ENCODE results near the gene FAM20A.

FAM20A gene

DNA sequence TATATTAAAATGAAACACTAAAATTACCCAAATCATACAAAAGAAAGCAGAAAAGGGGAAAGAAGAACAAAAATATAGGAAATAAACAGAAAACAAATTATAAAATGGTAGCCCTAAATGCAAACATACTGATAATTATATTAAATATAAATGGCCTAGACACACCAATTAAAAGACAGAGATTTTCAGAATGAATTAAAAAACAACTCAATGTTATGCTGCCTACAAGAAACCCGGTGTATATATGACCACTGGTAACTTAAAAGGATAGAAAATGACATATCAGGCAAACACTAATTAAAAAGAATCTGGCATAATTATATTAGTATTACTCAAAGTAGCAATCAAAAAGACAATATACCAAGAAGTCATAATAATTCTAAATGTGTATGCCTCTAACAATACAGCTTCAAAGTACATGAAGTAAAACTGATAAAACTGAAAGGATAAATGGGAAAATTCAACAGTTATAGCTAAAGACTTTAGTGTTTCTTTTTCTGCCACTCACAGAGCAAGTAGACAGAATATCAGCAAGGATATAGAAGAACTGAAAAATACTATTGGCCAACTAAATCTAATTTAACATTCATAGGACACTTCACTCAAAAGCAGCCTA lies 7.5 kb upstream of the FAM20A start:
- no peak for DNase-seq

DNA sequence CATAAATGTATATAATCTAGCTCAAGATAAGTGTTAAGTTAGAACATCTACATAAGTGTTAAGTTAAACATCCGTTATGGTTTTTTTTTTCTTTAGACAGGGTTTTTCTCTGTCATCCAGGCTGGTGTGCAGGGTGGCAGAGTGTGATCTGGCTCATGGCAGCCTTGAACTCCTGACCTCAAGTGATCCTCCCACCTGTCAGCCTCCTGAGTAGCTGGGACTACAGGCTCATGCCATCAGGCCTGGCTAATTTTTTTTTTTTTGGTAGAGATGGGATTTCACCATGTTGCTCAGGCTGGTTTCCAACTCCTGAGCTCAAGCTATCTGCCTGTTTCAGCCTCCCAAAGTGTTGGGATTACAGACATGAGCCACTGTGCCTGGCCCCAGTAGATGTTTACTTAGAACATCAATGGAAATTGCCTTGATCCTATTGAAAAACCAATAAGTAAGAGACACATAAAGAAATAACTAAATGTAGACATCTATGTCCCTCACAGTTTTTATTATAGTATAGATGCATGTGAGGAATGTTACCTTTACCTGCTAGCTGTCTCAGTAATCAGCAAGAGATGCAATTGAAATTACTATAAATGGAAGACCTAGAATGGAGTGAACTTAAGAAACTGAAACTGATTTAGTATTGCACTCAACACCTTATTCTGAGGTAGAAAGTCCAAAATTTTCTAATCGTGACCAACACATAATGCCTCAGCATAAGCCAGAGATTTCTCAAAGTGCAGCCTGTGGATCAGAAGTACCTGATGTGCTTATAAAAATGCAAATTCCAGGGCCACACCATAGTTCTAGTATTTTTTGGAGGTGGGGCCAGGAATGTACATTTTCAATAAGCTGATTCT lies 5.5 kb upstream of the FAM20A start:
- DNase-seq, result no peak

DNA sequence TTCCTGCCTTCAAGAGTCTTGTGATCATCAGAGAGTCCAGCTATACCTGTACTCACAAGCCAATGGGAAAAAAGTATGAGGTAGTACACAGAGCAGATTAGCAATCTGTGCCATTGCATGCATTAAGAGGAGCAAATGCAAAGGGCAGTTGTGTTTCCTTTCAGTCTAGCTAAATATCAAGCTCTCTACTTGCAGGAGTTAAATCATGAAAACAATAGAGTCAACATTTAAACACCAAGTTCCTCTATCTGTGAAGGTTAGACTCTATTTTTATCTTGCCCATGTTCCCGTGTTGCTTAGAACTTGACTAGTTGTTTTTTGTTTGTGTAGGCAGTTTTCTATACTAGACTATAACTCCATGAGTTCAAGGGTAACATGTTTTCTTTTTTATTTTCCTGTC lies 4.7 kb upstream of the FAM20A start:
- no peak for DNase-seq

DNA sequence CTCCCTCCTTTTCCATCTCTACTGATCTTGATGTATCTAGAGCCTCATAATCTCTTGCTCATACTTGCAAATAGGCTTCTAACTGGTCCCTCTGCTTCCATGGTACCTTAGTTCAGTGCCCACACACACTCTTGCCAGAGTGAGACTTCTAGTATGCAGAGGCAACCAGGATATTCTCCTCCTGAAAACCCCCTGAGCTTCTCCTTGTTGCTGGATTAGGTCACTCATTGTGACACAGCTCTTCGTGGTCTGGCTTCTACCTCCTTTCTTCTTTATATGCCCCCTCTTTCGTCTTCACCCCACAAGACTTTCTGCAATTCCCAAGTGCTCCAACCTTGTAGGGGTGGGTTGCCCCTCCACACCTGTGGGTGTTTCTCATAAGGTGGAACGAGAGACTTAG lies 2.5 kb upstream of the FAM20A start:
- DNase-seq, result no peak

DNA sequence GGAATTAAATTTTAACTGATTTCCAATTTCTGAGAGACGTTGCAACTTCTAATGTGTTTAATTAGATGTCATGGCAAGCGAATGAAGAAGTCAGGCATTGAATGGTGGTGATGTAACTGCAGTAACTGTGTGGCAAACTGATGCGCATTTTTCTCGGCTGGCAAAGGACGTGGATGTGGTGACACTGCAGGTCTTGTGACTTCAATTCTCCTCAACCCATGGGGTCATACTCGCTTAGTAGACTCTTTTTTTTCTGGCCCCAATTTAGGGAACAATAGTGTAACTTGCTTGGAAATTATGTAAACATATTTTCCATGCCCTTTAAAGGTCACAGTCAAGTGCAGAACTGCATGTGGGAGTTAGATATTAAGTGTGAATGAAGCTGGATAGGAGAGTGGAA lies 1.9 kb upstream of the FAM20A start:
- no peak for DNase-seq

DNA sequence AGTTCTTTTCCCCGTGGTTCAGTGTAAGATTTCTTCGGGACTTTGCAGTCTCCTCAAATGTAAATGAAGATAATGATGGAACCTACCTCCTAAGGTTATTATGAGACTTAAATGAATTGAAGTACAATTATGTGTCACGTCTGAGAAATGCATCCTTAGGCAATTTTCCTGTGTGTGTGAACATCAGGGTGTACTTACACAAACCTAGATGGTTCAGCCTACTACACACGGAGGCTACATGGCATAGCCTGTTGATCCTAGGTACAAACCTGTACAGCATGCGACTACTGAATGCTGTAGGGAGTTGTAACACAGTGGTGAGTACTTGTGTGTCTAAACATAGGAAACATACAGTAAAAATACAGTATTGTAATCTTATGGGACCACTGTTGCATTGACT lies 1.1 kb upstream of the FAM20A start:
- DNase-seq, result no peak

DNA sequence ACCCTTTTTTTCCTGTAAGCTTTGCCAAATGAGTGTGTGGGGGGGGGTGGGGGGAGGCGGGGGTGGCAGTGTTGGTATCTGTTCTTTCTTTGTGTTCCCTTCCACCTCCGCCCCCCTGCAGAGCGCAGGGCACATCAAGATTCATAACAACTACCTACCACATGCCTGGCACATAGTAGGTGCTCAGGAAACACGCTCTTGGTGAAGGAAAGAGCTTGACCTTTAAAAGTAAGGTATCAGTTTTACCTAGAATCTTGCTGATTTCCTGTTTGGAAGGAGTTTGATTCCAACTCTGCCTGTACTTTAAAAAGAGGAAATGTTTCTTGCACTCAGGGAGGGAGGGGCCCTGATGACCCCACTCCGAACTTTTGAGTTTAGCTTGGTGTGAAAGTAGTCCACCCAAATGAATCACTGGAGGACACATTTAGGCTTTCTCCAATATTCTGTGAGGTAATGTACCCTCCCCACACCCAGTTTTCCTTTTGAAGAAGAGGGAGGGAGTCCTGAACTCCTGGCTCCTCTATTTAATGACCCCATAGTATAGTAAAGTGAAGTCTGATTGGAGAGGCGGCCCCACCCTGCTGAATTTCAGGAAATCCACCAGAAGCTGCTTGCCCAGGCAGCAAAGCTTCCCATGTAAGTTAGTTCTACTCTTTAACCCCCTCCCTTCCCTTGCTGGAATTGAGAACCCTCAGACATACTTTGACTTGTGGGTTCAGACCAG lies 560 bp upstream of the FAM20A start:
- no peak for DNase-seq

DNA sequence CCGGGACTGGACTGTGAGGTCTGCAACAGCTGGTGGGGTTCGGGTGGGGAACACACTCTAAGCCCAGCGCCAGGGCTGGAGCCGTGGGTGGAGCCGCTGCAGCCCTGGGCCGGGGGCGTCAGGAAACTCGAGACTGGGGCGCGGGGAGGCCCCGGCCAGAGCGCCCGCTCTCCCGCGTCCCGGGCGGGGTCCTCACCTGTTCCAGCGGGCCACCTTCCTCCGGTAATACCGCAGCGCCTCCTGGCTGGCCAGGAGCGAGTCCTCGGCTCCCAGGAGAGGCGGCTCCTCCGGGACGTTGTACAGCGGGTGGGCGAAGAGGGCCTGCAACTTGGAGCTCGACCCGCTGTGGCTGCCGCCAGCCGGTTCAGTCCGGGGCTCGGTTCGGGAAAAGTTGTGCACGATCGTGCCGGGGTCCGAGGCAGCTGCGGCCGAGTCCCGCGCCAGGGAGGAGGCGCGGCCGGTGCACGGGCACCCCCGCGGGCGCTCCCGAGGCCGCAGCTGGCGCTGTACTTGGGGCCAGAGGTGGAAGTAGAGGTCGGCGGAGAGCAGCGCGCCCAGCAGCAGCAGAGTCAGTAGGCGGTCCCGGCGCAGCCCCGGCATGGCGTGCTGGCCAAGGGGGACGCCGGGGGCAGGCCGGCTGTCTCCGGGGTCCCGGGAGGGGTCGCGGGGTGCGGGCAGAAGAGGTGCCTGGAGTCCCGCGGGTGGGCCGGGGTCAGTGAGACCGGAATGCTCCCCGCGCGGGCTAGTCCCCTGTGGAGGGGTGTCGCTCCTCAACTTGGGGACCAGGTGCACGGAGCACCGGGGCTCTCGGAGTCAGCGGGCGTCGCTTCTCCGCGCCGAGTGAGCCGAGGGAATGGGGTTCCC lies 868 bp downstream of the FAM20A start:
- DNase-seq, result no peak

DNA sequence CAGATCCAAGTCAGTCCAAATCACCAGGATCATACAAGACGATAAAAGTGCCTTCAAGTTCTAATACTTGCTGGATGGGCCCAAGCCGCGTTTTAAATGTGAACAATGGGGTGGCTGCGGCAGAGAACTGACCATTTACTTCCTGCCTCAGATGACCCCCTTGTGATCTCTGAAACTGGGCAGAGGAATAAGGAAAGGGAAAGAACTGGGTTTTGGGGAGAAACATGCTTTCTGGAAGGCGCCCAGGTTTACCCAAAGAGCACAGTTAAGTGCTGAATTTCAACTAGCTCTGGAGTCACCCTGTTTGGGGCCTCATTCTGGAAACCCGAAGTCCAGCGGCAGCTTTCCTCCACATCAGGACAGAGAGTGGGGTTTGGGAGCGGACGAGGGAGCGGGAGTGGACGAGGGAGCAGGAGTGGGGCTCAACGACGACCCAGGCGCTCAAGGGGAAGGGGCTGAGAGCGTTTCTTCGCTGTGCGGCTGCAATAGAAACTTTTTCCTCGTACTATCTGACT lies 1.6 kb downstream of the FAM20A start:
- DNase-seq, result no peak

DNA sequence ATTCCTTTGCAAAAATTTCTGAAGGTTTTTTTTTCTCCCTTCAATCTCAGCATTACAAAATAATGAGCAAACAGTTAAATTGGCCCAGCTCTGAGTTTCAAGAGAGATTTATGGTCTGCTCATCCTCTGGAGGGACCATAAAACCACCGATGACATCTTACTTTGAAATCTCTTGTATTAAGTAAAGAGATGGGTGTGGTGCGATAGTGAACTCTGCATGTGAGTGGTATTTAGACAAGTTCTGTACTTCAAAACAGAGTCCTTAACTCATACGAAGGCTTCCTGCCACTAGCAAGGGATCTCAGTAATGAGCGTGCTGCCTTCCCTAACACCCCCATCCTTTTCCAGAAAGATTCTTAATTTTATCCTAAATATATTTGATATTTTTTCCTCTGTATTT lies 2.1 kb downstream of the FAM20A start:
- DNase-seq, result no peak

DNA sequence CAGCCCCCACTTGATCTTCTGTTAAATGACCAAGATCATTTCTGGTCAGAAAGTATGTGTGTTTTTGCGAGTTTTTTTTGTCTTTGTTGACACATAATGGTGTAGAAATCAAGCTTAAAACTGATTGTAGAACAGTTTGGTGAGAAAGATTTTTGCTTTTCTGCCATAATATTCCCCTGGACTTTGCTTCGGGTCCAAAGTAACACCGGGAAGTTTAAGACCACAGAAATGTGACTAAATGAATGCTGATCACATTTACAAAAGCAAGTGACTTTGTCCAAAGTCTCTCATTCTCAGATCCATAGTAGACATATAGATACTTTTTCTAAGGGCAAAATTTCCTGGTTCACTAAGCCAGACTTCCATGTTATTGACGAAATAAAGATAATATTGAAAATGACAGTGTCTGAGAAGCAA lies 2.6 kb downstream of the FAM20A start:
- DNase-seq, result no peak

DNA sequence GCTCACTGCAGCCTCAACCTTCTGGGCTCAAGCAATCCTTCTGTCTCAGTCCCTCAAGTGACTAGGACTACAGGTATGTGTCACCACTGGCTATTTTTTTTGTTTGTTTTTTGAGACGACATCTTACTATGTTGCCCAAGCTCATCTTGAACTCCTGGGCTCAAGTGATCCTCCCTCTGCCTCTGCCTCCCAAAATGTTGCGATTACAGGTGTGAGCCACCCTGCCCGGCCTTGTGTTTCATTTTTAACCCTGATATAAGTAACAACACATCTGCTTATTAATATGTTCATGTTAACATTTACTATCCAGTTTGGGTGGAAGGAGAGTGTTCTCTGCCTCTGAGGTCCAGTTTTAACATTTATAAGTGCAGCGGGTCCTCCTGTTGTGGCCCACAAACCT lies 3.1 kb downstream of the FAM20A start:
- no peak for DNase-seq

DNA sequence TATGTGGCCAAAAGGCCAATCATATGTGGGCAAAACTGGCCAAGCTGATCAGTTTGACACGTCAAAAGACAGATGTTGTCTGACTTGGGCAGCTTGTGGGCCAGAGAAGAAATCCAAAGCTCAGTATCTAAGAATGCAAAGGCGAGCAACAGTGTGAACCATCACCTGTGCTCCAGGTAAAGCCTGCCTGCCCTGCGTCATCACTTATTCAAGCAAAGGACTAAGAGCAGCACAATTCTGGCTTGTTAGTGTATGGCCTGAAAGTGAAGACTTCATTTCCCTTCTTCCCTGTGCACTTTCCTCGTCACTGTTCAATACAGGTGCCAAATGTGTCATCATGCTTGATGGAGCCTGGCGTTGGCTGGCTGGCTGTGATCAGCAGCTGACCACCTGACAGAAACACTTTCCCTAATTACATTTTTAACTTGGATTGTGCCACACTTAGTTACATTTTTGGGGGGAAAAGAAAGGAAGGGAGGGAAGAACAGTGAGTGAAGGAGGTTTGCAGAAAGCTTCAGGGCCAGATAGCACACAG lies 4.7 kb downstream of the FAM20A start:
- no peak for DNase-seq

DNA sequence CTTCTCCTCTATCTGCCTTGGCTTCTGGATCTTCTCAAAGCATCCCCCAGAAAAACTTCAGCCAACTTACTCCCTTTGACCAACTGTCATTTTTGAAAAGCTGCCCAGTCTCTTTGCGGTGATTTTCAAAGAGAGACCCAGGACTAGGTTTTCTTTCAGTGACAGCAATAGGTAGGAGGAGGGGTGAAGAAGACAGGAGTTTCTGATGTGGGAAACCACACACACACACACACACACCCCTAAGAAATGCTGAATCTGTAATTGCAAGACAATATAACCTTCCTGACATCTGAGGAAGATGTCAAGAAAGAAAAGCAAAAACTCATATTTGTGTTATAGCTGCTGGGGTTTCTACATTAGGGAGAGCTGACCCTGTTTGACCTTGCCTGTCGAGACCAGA lies 5.2 kb downstream of the FAM20A start:
- no peak for DNase-seq

DNA sequence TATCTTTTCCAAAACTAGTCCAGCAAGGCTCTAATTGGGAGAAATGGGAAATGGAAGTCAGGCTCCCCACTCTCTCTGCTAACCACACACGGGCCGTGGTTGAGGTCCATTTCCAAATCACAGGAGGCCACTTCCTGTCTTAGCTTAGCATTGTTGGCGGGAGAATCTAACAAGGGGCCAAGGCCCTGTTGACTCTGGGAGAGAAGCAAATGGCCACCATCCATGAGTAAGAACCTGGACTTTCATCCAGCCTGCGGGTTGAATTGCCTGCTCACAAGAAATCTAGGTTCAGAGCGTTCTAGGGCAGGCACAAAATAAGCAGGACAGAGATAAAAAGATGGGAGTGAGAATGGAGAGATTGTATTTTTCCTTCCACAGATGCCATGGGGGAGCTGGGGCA lies 5.7 kb downstream of the FAM20A start:
- no peak for DNase-seq

DNA sequence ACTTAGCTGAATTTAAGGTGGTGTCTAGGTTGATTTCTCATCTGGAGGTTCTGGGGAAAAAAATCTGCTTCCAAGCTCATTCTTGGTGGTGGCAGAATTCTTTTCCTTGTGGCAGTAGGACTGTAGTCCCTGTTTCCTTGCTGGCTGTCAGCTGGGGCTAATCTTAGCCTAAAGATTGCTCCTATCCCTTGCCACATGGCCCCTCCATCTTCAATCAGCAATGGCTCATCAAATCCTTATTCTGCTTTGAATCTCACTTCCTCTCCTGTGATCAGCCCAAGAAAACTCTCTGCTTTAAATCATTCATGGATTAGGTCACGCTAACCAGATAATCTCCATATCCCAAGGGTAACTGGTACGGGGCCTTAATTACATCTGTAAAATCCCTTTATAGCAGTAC lies 6.6 kb downstream of the FAM20A start:
- DNase-seq, result no peak

DNA sequence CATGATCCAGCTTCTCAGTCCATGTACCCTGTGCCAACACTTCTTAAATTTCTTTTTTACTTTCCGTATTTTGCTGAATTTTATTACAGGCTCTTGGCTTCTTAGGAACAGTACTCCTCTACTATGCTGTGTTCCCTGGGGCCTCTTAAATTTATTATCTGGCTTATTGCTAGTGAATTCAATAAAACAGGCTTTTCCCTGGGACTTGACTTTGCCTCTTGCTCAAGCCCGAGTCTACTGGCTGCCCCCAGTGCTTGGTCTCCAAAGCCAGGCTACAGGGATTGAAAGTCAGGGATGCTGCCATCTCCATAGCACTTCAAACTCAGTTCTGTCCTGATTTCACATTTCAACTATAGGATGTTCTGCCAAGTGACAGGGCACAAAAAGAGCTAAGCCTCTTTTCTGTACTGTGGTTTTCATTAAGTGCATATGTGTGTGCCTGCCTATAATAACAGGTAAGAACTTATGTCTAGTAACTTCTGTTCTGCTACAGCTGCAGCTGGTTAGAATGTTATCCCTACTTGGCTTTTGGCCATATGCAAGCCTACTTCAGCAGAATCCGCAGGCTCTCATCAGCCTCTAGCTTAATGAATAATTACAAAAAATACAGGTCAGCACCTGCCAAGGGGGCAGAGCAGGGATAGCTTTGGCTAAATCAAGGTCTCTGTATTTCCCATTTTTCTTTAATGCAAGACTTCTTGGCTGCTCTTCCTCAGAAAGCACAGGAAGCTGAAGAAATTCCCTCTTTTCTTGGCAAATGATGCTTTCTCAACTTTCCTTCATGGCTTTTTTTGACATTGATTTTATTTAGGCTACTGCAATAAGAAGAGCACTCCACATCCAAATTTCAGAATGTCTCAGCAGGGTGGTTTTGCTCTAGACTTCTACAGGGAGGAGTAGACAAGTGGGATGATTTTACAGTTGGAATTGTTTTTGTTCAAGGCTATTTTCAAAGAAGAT lies 8.2 kb downstream of the FAM20A start:
- DNase-seq, result no peak

DNA sequence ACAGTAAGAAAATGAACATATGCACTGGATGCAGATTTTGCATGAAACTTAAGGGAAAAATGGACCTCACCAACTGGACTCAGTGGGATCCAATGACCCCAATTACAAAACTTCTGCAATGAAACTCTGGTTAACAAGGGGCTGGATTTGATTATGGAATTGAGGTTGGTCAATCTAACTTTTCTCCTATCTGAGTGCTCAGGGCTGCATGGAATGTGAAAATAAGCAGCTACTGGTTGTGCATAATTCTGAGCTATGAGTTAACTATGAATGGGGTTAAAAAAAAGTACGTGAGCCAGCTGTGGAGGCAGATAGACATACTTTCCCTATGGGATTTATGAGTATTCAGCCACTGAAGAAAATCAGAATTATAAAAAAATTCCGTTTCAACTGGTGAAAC lies 9.2 kb downstream of the FAM20A start:
- DNase-seq, result no peak

DNA sequence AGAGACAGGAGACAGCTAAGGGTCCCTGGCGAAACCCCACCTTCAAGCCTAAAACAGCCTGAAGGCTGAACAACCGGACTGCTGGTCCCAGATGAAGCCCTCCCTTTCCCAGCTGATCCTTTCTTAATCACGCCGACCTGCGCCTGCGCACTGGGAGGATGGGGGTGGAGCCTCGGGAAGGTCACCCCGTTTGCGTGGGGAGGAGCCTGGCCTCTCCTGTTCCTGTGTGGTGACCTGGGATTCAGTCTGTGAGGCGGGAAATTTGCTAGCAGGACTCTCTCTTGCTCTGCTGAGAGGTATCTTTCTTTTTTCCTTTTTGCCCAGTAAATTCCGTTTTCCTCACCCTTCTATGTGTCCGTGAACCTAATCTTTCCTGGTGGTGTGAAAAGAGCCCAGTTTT lies 9.6 kb downstream of the FAM20A start:
- DNase-seq, result no peak

DNA sequence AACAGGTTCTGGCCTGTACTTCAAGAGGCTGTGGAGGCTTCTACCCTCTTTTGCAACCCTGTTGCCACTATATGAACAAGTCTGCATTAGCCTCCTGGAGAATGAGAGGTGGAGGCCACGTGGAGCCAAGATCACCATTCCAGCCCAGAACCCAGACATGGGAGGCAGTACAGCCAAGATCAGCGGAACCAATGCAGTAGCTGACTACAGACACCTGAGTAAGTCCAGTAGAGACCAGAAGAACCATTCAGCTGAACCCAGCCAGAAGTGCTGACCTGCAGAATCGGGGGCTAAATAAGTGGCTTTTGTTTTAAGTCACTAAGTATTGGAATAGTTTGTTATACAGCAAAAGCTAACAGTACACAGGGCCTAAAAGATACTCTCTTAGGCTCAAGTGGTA lies 12.1 kb downstream of the FAM20A start:
- DNase-seq, result no peak

DNA sequence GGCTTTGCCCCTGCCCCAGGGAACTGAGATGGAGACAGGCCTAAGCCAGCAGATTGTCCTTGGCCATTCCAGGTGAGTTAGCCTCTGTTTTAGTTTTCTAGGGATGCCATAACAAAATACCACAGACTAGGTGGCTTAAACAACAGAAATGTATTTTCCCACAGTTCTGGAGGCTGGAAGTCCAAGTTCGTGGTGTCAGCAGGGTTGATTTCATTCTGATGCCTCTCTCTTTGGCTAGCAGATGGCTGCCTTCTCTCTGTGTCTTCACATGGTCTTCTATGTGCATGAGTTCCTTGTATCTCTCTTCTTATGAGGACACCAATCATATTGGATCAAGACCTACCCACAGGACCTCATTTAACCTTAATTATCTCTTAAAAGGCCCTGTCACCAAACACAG lies 12.8 kb downstream of the FAM20A start:
- DNase-seq, result no peak

Data from stimulated activated CD4-positive, alpha-beta T cell treated with anti-CD3 and anti-CD28 coated beads, Interleukin-12 subunit alpha, Interleukin-12 subunit beta, amount 100 ng/mL, for 4 hours (primary cell).